ENCODE results near the gene ARHGAP26.

ARHGAP26 gene

GRCh38 chr5:142749321-142749720 lies 20.9 kb upstream of the ARHGAP26 start:
- Histone ChIP-seq H3K4me1 (ENCODE audit: control insufficient read depth, insufficient read depth, low read length) (no peaks in the 10 kb centered on the region), H3K27ac (ENCODE audit: insufficient read depth, low read depth, low read length, poor library complexity, severe bottlenecking) (no peak overlapping the region), H3K27me3 (ENCODE audit: control insufficient read depth, insufficient read depth, low read length, poor library complexity, severe bottlenecking) (no peaks in the 10 kb centered on the region), H3K36me3 (ENCODE audit: control insufficient read depth, insufficient read depth, low read length) (no peaks in the 10 kb centered on the region), H3K4me3 (ENCODE audit: insufficient read depth, low read depth, low read length) (no peak overlapping the region), H3K9me3 (ENCODE audit: control insufficient read depth, low read length) (no peaks in the 10 kb centered on the region)
- 90 to 91% methylated on average over 3 of the region's 3 CpGs for WGBS, 2 experiments

- Histone ChIP-seq H3K27me3 (ENCODE audit: control insufficient read depth, insufficient read depth, low read length, poor library complexity, severe bottlenecking) (no peaks in the 10 kb centered on the region), H3K9me3 (ENCODE audit: control insufficient read depth, low read length) (no peaks in the 10 kb centered on the region), H3K27ac (ENCODE audit: insufficient read depth, low read depth, low read length, poor library complexity, severe bottlenecking) (no peak overlapping the region), H3K36me3 (ENCODE audit: control insufficient read depth, insufficient read depth, low read length) (no peaks in the 10 kb centered on the region), H3K4me3 (ENCODE audit: insufficient read depth, low read depth, low read length) (no peak overlapping the region), H3K4me1 (ENCODE audit: control insufficient read depth, insufficient read depth, low read length) (no peaks in the 10 kb centered on the region)
- 94% methylated on average over 3 of the region's 3 CpGs for WGBS, 2 experiments
These were observed 17.0 kb upstream of the ARHGAP26 start for GRCh38 chr5:142753116-142753631.

GRCh38 chr5:142754031-142754430 lies 16.1 kb upstream of the ARHGAP26 start:
- Histone ChIP-seq H3K27me3 (ENCODE audit: control insufficient read depth, insufficient read depth, low read length, poor library complexity, severe bottlenecking) (no peaks in the 10 kb centered on the region), H3K4me1 (ENCODE audit: control insufficient read depth, insufficient read depth, low read length) (no peaks in the 10 kb centered on the region), H3K4me3 (ENCODE audit: insufficient read depth, low read depth, low read length) (no peak overlapping the region), H3K27ac (ENCODE audit: insufficient read depth, low read depth, low read length, poor library complexity, severe bottlenecking) (no peak overlapping the region), H3K36me3 (ENCODE audit: control insufficient read depth, insufficient read depth, low read length) (no peaks in the 10 kb centered on the region), H3K9me3 (ENCODE audit: control insufficient read depth, low read length) (no peaks in the 10 kb centered on the region)
- 90 to 98% methylated on average over 3 of the region's 3 CpGs for WGBS, 2 experiments

- H3K4me3 ChIP-seq (ENCODE audit: insufficient read depth, low read depth, low read length) = no peak overlapping the region
- no peaks in the 10 kb centered on the region for H3K36me3 ChIP-seq (ENCODE audit: control insufficient read depth, insufficient read depth, low read length)
- 89 to 100% methylated on average over 1 to 3 of the region's 3 CpGs for WGBS, 2 experiments
- H3K4me1 ChIP-seq (ENCODE audit: control insufficient read depth, insufficient read depth, low read length) = no peaks in the 10 kb centered on the region
- H3K27me3 ChIP-seq (ENCODE audit: control insufficient read depth, insufficient read depth, low read length, poor library complexity, severe bottlenecking) = no peaks in the 10 kb centered on the region
- no peaks in the 10 kb centered on the region for H3K9me3 ChIP-seq (ENCODE audit: control insufficient read depth, low read length)
- no peak overlapping the region for H3K27ac ChIP-seq (ENCODE audit: insufficient read depth, low read depth, low read length, poor library complexity, severe bottlenecking)
These were observed 13.6 kb upstream of the ARHGAP26 start for GRCh38 chr5:142756576-142756975.

- Histone ChIP-seq H3K27me3 (ENCODE audit: control insufficient read depth, insufficient read depth, low read length, poor library complexity, severe bottlenecking) (no peaks in the 10 kb centered on the region), H3K27ac (ENCODE audit: insufficient read depth, low read depth, low read length, poor library complexity, severe bottlenecking) (no peak overlapping the region), H3K36me3 (ENCODE audit: control insufficient read depth, insufficient read depth, low read length) (no peaks in the 10 kb centered on the region), H3K9me3 (ENCODE audit: control insufficient read depth, low read length) (no peaks in the 10 kb centered on the region), H3K4me1 (ENCODE audit: control insufficient read depth, insufficient read depth, low read length) (no peaks in the 10 kb centered on the region), H3K4me3 (ENCODE audit: insufficient read depth, low read depth, low read length) (no peak overlapping the region)
- 91 to 96% methylated on average over 4 of the region's 4 CpGs for WGBS, 2 experiments
These were observed 12.6 kb upstream of the ARHGAP26 start for GRCh38 chr5:142757564-142757963.

- no peaks in the 10 kb centered on the region for H3K4me1 ChIP-seq (ENCODE audit: control insufficient read depth, insufficient read depth, low read length)
- H3K36me3 ChIP-seq (ENCODE audit: control insufficient read depth, insufficient read depth, low read length) = no peaks in the 10 kb centered on the region
- no peaks in the 10 kb centered on the region for H3K27me3 ChIP-seq (ENCODE audit: control insufficient read depth, insufficient read depth, low read length, poor library complexity, severe bottlenecking)
- H3K9me3 ChIP-seq (ENCODE audit: control insufficient read depth, low read length) = no peaks in the 10 kb centered on the region
- no peak overlapping the region for H3K27ac ChIP-seq (ENCODE audit: insufficient read depth, low read depth, low read length, poor library complexity, severe bottlenecking)
- no peak overlapping the region for H3K4me3 ChIP-seq (ENCODE audit: insufficient read depth, low read depth, low read length)
- WGBS, 2 experiments = 93 to 98% methylated on average over 6 to 7 of the region's 7 CpGs
These were observed 11.9 kb upstream of the ARHGAP26 start for GRCh38 chr5:142758062-142758795.

- no peak overlapping the region for H3K4me3 ChIP-seq (ENCODE audit: insufficient read depth, low read depth, low read length)
- WGBS, 2 experiments = 88% methylated on average over 1 of the region's 1 CpG
- H3K36me3 ChIP-seq (ENCODE audit: control insufficient read depth, insufficient read depth, low read length) = no peaks in the 10 kb centered on the region
- H3K9me3 ChIP-seq (ENCODE audit: control insufficient read depth, low read length) = no peaks in the 10 kb centered on the region
- no peak overlapping the region for H3K27ac ChIP-seq (ENCODE audit: insufficient read depth, low read depth, low read length, poor library complexity, severe bottlenecking)
- H3K27me3 ChIP-seq (ENCODE audit: control insufficient read depth, insufficient read depth, low read length, poor library complexity, severe bottlenecking) = no peaks in the 10 kb centered on the region
- H3K4me1 ChIP-seq (ENCODE audit: control insufficient read depth, insufficient read depth, low read length) = no peaks in the 10 kb centered on the region
These were observed 11.4 kb upstream of the ARHGAP26 start for GRCh38 chr5:142758796-142759145.

- Histone ChIP-seq H3K4me3 (ENCODE audit: insufficient read depth, low read depth, low read length) (no peak overlapping the region), H3K27me3 (ENCODE audit: control insufficient read depth, insufficient read depth, low read length, poor library complexity, severe bottlenecking) (peaks cover 7% of the 10 kb centered on the region), H3K9me3 (ENCODE audit: control insufficient read depth, low read length) (no peaks in the 10 kb centered on the region), H3K27ac (ENCODE audit: insufficient read depth, low read depth, low read length, poor library complexity, severe bottlenecking) (no peak overlapping the region), H3K4me1 (ENCODE audit: control insufficient read depth, insufficient read depth, low read length) (no peaks in the 10 kb centered on the region), H3K36me3 (ENCODE audit: control insufficient read depth, insufficient read depth, low read length) (no peaks in the 10 kb centered on the region)
- 75 to 85% methylated on average over 1 of the region's 1 CpG for WGBS, 2 experiments
These were observed 6.5 kb upstream of the ARHGAP26 start for GRCh38 chr5:142763701-142764100.

GRCh38 chr5:142767178-142767577 lies 3.0 kb upstream of the ARHGAP26 start:
- Histone ChIP-seq H3K4me3 (ENCODE audit: insufficient read depth, low read depth, low read length) (no peak overlapping the region), H3K27me3 (ENCODE audit: control insufficient read depth, insufficient read depth, low read length, poor library complexity, severe bottlenecking) (peaks cover 30% of the 10 kb centered on the region), H3K9me3 (ENCODE audit: control insufficient read depth, low read length) (no peaks in the 10 kb centered on the region), H3K27ac (ENCODE audit: insufficient read depth, low read depth, low read length, poor library complexity, severe bottlenecking) (no peak overlapping the region), H3K4me1 (ENCODE audit: control insufficient read depth, insufficient read depth, low read length) (peaks cover 5% of the 10 kb centered on the region), H3K36me3 (ENCODE audit: control insufficient read depth, insufficient read depth, low read length) (no peaks in the 10 kb centered on the region)
- WGBS, 2 experiments = 92 to 95% methylated on average over 3 of the region's 3 CpGs

GRCh38 chr5:142767911-142768310 lies 2.3 kb upstream of the ARHGAP26 start:
- WGBS, 2 experiments = 50 to 62% methylated on average over 1 of the region's 1 CpG
- H3K27me3 ChIP-seq (ENCODE audit: control insufficient read depth, insufficient read depth, low read length, poor library complexity, severe bottlenecking) = peaks cover 37% of the 10 kb centered on the region
- no peak overlapping the region for H3K27ac ChIP-seq (ENCODE audit: insufficient read depth, low read depth, low read length, poor library complexity, severe bottlenecking)
- H3K4me1 ChIP-seq (ENCODE audit: control insufficient read depth, insufficient read depth, low read length) = peaks cover 5% of the 10 kb centered on the region
- no peak overlapping the region for H3K4me3 ChIP-seq (ENCODE audit: insufficient read depth, low read depth, low read length)
- H3K9me3 ChIP-seq (ENCODE audit: control insufficient read depth, low read length) = no peaks in the 10 kb centered on the region
- H3K36me3 ChIP-seq (ENCODE audit: control insufficient read depth, insufficient read depth, low read length) = no peaks in the 10 kb centered on the region
